GM12875 (cell line): ENCODE data around the gene CRK.

Source experiments
- H3K4me3 ChIP-seq: one replicate; pipeline ENCODE4 v1.5.1; 2011; ENCODE audit warnings: low read depth, low read length, control low read depth
- TF ChIP-seq, protein P1 (sequence below): IDR thresholded peaks from 2 replicates; pipeline ENCODE4 v1.5.1; 2011; ENCODE audit warnings: low read depth, mild to moderate bottlenecking, control low read depth, inconsistent platforms, low read length, moderate library complexity, borderline replicate concordance; ENCODE audit not compliant: insufficient read depth

Gene CRK

DNA sequence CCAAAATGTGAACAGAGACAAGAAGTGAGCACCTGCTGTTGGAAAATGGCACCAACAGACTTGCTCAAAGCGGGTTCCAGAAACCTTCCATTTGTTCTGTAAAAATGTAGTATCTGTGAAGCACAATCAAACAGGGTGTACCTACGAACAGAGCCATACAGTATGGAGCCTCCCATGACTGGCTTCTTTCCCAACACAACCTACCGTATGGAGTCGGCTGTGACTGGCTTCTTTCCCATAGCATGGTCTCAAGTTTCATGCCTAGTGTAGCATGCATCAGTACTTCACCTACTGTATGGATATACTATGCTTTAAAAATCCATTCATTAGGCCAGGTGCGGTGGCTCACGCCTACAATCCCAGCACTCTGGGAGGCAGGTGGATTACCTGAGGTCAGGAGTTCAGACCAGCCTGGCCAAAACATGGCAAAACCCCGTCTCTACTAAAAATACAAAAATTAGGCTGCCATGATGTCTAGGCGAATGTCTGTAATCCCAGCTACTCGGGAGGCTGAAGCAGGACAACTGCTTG, 82.3 kb downstream of the CRK start:
- TF ChIP-seq, protein P1, sequence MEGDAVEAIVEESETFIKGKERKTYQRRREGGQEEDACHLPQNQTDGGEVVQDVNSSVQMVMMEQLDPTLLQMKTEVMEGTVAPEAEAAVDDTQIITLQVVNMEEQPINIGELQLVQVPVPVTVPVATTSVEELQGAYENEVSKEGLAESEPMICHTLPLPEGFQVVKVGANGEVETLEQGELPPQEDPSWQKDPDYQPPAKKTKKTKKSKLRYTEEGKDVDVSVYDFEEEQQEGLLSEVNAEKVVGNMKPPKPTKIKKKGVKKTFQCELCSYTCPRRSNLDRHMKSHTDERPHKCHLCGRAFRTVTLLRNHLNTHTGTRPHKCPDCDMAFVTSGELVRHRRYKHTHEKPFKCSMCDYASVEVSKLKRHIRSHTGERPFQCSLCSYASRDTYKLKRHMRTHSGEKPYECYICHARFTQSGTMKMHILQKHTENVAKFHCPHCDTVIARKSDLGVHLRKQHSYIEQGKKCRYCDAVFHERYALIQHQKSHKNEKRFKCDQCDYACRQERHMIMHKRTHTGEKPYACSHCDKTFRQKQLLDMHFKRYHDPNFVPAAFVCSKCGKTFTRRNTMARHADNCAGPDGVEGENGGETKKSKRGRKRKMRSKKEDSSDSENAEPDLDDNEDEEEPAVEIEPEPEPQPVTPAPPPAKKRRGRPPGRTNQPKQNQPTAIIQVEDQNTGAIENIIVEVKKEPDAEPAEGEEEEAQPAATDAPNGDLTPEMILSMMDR: no peak

DNA sequence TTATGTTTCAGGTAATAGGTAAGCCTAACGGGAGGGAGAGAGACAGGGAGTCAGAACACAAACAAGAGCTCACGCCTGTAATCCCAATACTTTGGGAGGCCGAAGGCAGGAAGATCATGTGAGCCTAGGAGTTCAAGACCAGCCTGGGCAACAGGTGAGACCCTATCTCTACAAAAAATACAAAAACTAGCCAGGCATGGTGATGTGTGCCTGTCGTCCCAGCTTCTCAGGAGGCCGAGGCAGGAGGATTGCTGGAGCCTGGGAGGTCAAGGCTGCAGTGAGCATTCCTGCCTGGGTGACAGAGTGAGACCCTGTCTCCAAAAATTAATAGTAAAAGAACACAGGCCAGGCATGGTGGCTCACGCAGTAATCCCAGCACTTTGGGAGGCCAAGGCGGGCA, 83.4 kb downstream of the CRK start:
- TF ChIP-seq, protein P1: no peak
- no peak overlapping the region for H3K4me3 ChIP-seq

More for the DNA sequence above, 82.3 kb downstream of the CRK start:
- H3K4me3 ChIP-seq: no peak overlapping the region

DNA sequence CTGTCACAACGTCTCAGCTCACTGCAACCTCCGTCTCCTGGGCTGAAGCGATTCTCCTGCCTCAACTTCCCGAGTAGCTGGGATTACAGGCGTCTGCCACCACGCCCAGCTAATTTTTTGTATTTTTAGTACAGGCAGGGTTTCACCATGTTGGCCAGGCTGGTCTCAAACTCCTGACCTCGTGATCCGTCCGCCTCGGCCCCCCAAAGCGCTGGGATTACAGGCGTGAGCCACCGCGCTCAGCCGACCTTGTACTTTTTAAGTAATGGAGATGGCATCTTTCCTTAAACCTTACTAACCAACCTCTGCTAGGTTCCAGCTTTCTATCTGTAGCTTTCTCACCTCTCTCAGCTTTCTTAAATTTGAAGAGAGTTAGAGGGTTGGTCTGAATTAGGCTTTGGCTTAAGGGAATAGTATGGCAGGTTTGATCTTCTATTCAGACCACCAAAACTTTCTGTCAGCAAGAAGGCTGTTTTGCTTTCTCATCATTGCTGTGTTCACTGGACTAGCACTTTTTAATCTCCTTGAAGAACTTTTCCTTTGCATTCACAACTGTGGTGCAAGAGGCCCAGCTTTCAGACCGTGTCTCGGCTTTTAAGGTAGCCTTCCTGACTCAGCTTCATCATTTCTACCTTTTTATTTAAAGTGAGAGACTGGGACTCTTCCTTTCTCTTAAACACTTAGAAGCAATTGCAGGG, 84.0 kb downstream of the CRK start:
- TF ChIP-seq, protein P1: no peak
- no peak overlapping the region for H3K4me3 ChIP-seq
